HUES6 (cell line): ENCODE results near the gene NRGN.

ENCODE experiments used
- H3K27ac ChIP-seq: 2 replicates; pipeline ENCODE4 v1.7.0; 2013; ENCODE audit warnings: low read depth, mild to moderate bottlenecking, low read length, inconsistent platforms
- H3K27me3 ChIP-seq: 2 replicates; pipeline ENCODE4 v1.6.1; 2013; ENCODE audit warnings: low read length; ENCODE audit not compliant: control insufficient read depth, insufficient read depth
- H3K36me3 ChIP-seq: 2 replicates; pipeline ENCODE4 v1.6.1; 2013; ENCODE audit warnings: low read length; ENCODE audit not compliant: control insufficient read depth, insufficient read depth
- H3K4me1 ChIP-seq: 2 replicates; pipeline ENCODE4 v1.6.1; 2013; ENCODE audit warnings: low read length; ENCODE audit not compliant: control insufficient read depth, insufficient read depth
- H3K4me3 ChIP-seq: 2 replicates; pipeline ENCODE4 v1.5.1; 2013; ENCODE audit warnings: low read depth, low read length
- H3K9ac ChIP-seq: one replicate; pipeline ENCODE4 v1.6.1; 2013; ENCODE audit warnings: mild to moderate bottlenecking, low read length
- H3K9me3 ChIP-seq: 2 replicates; pipeline ENCODE4 v1.6.1; 2013; ENCODE audit warnings: low read depth, low read length; ENCODE audit not compliant: control insufficient read depth, insufficient read depth

Gene NRGN

DNA sequence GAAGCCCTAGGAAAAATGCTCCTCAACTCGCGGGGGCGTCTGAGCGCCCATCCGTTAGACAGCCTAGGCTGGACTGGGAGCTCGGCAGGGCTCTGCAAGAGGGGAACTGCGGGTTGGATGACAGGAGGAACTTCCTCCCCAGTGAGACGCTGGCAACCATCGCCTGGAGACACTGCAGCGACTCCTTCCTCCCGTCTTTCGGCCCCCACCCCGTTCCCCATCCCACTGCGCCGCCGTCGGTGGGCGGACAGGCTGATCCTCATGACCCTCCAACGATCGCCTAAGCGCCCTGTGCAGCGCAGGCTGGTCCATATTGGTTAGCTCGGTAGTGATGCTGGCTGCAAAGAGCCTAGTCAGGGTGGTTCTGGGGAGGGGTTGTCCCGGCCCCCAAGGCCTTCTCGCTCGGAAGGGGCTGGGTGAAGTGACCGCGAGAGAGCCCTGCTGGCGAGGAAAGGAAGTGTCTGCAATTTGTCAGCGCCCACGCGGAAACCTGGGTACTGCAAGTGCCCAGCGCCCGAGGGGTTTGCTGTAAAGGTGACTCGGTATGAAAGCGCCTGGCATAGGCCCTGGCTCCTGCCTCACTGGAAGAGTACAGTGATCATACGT lies 638 bp downstream of the NRGN start:
- no peak overlapping the region for H3K9ac ChIP-seq
- H3K9me3 ChIP-seq, result no peaks in the 10 kb centered on the region
- no peaks in the 10 kb centered on the region for H3K36me3 ChIP-seq
- no peak overlapping the region for H3K27ac ChIP-seq
- peaks cover 16% of the 10 kb centered on the region; the same call in 1 of the 2 replicates for H3K4me1 ChIP-seq
- H3K4me3 ChIP-seq, result peak overlapping the region; percentile 64
- peaks cover 97% of the 10 kb centered on the region for H3K27me3 ChIP-seq

DNA sequence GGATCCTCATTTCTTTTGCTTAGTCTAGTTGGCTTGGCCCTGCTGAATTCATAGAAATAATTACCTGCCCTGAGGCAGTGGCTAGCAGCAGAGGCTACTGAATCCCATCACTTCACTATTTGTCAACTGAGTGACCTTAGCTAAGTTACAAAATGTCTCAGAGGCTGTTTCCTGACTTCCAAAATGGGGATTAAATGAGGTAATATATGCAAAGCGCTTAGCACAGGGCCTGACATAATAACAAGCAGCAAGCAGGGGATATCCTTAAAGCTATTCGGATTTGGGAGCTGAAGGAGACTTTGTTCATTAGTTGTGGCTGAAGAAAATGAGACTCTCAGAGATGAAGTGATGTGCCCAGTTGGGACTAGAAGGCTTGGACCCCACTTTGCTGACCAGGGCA lies 2.8 kb downstream of the NRGN start:
- no peak overlapping the region for H3K9ac ChIP-seq
- H3K4me1 ChIP-seq, result peaks cover 22% of the 10 kb centered on the region
- no peak overlapping the region for H3K4me3 ChIP-seq
- no peaks in the 10 kb centered on the region for H3K36me3 ChIP-seq
- H3K27ac ChIP-seq, result no peak overlapping the region
- peaks cover 96% of the 10 kb centered on the region for H3K27me3 ChIP-seq
- no peaks in the 10 kb centered on the region for H3K9me3 ChIP-seq

DNA sequence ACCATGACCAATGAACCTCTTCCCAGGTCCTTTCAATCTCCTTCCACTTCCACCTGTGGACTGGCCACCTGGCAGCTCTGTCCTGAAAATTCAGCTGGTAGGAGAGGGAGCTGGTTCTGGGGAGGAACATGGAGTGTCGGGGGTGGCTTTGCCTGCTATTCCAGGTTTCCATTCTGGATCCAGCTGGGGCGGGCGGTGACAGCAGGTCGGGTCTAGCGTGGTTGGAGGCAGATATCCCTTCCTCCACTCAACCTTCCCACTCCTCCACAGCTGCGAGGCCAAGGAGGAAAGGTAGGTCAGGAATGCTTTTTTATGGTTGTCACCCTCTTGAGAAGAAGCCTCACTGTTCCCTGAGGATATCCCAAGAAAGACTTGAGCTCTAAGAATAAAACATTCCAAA lies 3.3 kb downstream of the NRGN start:
- Histone ChIP-seq H3K4me3 (no peak overlapping the region), H3K27ac (no peak overlapping the region), H3K9ac (no peak overlapping the region), H3K9me3 (no peaks in the 10 kb centered on the region), H3K36me3 (no peaks in the 10 kb centered on the region), H3K4me1 (peaks cover 24% of the 10 kb centered on the region), H3K27me3 (peaks cover 96% of the 10 kb centered on the region)

DNA sequence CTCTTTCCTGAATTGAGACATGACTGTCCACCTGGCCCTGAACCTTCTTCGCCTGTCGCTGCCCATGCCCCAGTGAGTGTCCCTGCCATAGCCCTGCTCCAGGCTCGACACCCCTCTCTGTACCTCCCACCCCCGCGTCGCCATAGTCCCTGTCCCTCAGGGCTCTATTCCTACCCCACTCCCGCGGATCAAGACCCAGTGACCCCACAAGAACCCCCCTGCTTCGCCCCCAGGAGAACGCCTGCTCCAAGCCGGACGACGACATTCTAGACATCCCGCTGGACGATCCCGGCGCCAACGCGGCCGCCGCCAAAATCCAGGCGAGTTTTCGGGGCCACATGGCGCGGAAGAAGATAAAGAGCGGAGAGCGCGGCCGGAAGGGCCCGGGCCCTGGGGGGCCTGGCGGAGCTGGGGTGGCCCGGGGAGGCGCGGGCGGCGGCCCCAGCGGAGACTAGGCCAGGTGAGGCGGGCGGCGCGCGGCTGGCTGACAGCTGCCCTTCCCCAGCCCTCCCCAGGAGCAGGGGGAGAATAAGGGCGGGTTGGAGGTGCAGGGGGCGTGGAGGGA lies 5.6 kb downstream of the NRGN start:
- peaks cover 99% of the 10 kb centered on the region for H3K27me3 ChIP-seq
- H3K36me3 ChIP-seq, result no peaks in the 10 kb centered on the region
- no peaks in the 10 kb centered on the region for H3K9me3 ChIP-seq
- H3K4me3 ChIP-seq, result peak overlapping the region; percentile 72
- no peak overlapping the region for H3K9ac ChIP-seq
- peaks cover 14% of the 10 kb centered on the region for H3K4me1 ChIP-seq
- no peak overlapping the region for H3K27ac ChIP-seq

DNA sequence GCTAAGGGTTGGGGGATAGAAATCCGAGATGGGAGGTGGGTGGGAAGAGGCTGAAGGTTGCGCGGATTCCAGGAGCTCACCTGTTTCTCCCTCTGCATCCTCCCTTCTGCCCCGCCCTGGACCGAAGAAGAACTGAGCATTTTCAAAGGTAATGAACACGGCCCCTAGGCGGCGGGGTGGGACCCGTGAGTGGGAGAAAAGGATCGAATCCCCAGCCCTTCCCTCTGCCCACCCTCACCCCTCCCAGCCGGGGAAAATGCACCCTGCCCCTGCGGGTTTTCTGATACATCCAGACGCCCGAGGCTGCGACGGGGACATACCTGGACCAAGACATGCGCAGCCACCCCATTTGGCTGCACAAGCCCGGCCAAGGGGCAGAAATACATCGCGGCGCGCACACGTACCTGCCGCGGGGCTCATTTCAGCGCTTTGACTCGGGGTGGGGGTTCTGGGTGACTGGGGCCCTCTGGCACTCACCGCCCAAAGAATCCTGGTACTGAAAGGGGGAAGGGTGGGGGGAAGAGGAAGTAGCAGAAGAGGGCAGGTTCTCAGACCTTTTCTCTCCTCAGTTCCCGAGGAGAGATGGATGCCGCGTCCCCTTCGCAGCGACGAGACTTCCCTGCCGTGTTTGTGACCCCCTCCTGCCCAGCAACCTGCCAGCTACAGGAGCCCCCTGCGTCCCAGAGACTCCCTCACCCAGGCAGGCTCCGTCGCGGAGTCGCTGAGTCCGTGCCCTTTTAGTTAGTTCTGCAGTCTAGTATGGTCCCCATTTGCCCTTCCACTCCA lies 6.3 kb downstream of the NRGN start:
- no peaks in the 10 kb centered on the region for H3K36me3 ChIP-seq
- H3K9me3 ChIP-seq, result no peaks in the 10 kb centered on the region
- no peak overlapping the region for H3K27ac ChIP-seq
- H3K9ac ChIP-seq, result no peak overlapping the region
- H3K27me3 ChIP-seq, result peaks cover 99% of the 10 kb centered on the region
- H3K4me3 ChIP-seq, result peak overlapping the region; percentile 72
- peaks cover 14% of the 10 kb centered on the region for H3K4me1 ChIP-seq

DNA sequence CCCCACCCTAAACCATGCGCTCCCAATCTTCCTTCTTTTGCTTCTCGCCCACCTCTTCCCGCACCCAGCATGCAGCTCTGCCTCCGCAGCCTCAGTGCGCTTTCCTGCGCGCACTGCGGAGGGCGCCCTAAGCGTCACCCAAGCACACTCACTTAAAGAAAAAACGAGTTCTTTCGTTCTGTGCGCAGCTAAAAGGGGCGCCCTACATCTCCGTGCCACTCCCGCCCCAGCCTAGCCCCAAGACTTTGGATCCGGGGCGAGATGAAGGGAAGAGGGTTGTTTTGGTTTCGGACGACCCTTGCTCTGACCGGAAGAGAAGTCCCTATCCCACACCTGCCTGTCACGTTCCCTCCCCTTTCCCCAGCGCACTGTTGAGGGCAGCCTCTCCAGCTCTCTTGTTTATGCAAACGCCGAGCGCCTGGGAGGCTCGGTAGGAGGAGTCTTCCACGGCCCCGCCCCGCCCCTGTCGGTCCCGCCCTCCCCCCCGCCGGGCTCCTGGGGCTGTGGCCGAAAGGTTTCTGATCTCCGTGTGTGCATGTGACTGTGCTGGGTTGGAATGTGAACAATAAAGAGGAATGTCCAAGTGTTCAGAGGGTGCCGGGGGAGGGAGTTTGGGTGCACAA lies 7.0 kb downstream of the NRGN start:
- no peaks in the 10 kb centered on the region for H3K9me3 ChIP-seq
- H3K36me3 ChIP-seq, result no peaks in the 10 kb centered on the region
- peak overlapping the region; percentile 11 for H3K9ac ChIP-seq
- H3K27ac ChIP-seq, result no peak overlapping the region
- H3K27me3 ChIP-seq, result peaks cover 99% of the 10 kb centered on the region
- H3K4me1 ChIP-seq, result peaks cover 21% of the 10 kb centered on the region
- peak overlapping the region; percentile 72 for H3K4me3 ChIP-seq

DNA sequence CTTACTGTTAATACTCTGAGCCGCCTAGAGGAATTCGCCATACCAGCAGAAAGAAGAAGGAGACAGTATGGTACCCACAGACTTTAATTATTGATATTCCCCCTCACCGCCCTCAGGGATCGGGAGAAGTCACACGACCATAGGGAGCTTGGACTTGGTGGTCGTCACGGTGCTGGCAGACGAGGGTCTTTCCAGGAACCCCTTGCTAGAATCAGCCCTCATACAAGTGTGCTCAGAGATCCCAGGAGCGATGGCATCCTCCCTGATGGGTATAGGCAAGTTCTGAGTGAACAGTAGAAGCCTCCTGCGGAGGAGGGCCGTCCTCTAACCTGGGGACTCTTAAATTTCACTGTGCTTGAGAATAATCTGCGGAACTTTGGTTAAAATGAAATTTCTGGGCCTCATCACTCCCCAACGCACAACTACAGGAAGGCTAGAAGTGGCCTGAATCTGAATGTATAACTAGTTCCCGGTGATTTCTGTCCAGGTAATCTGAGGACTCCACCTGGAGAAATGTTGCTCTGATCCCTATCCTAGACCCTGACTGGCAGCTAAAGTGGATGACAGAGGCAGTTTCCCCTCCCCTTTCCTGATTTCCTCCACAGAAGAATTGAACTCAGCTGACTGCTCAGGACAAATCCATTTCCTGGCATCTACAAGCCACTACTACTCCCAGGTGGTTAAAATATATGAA lies 7.8 kb downstream of the NRGN start:
- peak overlapping the region; percentile 72 for H3K4me3 ChIP-seq

DNA sequence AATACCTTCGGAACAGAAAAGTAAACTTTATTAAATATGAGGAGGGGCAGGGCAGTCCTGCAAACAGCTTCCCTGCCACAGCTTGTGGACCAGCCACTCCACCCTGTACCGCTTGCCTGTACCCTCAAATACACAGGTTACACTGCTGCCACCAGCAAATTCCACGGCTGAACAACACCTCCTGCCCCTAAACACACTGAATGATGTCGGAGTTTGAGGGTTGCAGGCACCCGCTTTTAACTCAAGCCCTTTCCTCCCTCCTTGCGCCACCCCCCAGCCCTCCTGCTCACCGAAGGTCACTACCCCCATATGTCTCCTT lies 8.3 kb downstream of the NRGN start:
- Histone ChIP-seq H3K4me1 (peaks cover 33% of the 10 kb centered on the region), H3K36me3 (no peaks in the 10 kb centered on the region), H3K4me3 (no peak overlapping the region), H3K27me3 (peaks cover 99% of the 10 kb centered on the region), H3K9me3 (no peaks in the 10 kb centered on the region), H3K27ac (no peak overlapping the region), H3K9ac (no peak overlapping the region)

More for the DNA sequence above, 7.8 kb downstream of the NRGN start:
- Histone ChIP-seq H3K9me3 (no peaks in the 10 kb centered on the region), H3K9ac (no peak overlapping the region), H3K4me1 (peaks cover 29% of the 10 kb centered on the region), H3K27ac (no peak overlapping the region), H3K27me3 (peaks cover 99% of the 10 kb centered on the region), H3K36me3 (no peaks in the 10 kb centered on the region)

DNA sequence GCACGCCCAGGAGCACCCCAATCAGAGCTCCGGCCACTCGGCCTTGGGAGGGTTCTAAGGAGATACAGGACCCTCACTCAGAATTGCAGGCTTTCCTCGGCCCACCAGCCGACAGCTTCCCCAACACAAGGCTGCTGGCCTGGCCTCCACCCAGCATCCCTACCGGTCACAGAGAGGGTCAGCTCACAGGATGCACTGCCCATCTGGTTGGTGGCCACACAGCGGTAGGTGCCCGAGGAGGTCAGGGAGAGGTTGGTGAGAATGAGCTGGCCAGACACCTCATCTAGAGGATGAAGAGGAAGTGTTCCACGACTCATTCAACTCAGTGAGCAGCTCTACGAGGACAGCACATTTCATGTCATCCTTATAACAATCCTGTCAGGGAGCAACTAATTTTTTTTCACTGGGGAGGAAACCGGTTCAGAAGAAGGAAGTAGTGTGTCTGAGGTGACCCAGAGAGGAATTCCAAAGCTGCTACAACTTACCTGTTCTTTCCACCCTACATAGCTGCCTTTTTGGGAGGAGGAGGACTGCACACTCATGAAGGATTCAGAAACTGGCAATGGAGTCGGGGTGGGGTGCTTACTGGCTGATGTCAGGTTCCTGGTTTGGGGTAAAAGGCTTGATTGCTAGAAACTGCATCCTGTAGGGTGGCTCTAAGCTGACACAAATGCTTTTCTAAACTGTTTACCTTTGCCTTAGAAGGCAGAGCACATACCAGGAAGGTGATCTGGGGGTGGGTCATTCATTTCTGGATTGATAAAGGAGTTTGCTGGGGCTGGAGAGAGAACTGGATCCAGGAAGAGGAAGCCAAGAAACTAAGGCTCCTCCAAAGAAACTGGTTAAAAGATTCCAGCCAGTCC lies 9.0 kb downstream of the NRGN start:
- Histone ChIP-seq H3K4me3 (no peak overlapping the region), H3K9ac (no peak overlapping the region), H3K36me3 (no peaks in the 10 kb centered on the region), H3K27me3 (peaks cover 99% of the 10 kb centered on the region), H3K27ac (no peak overlapping the region), H3K4me1 (peaks cover 33% of the 10 kb centered on the region), H3K9me3 (no peaks in the 10 kb centered on the region)

DNA sequence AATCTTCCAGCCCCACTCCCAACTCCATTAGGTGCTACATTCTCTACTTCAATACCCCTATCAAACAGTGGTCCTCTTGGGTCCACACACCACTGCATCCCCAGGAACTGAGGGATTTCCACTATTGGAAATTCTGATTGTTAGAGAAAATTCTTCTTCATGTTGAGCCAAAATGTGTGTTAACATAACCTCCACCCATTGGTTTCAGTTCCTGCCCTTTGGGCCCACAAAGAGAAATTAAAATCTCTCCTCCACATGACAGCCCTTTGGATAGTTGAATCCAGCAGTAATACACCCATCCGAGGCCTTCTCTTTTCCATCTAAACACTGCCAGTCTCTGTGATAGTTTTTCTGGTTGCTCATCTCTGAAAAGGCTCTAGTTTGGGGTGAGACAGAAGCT lies 10.2 kb downstream of the NRGN start:
- H3K9ac ChIP-seq, result no peak overlapping the region
- peaks cover 36% of the 10 kb centered on the region for H3K4me1 ChIP-seq
- no peaks in the 10 kb centered on the region for H3K36me3 ChIP-seq
- H3K27me3 ChIP-seq, result peaks cover 99% of the 10 kb centered on the region
- no peak overlapping the region for H3K4me3 ChIP-seq
- no peaks in the 10 kb centered on the region for H3K9me3 ChIP-seq
- no peak overlapping the region for H3K27ac ChIP-seq
